ENCODE results near the gene UBXN10.
A peak's percentile ranks its signal among the peaks of the same experiment; 100 is the strongest.

Gene UBXN10

DNA sequence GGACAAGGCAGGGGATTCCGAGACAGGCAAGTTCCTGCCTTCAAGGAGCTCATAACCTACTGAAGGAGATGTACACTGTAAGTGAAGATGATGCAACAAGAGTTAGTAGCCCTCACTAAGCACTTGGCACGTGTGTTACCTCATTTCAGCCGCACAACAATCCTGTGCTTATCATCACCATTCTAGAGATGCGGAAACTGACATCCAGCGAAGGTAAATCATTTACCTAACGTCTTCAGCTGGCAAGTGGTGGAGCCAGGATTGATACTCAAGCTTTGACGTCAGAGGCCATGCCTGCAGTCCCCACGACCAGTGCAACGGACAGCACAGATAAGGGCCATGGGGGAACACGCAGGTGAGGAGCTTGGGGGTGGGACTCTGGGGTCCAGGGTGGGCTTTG, 2.9 kb upstream of the UBXN10 start:
- no peak for DNase-seq (ENCODE audit: low spot score)

GRCh38 chr1:20183616-20184271, 2.2 kb upstream of the UBXN10 start:
- no peak for DNase-seq (ENCODE audit: low spot score)

DNA sequence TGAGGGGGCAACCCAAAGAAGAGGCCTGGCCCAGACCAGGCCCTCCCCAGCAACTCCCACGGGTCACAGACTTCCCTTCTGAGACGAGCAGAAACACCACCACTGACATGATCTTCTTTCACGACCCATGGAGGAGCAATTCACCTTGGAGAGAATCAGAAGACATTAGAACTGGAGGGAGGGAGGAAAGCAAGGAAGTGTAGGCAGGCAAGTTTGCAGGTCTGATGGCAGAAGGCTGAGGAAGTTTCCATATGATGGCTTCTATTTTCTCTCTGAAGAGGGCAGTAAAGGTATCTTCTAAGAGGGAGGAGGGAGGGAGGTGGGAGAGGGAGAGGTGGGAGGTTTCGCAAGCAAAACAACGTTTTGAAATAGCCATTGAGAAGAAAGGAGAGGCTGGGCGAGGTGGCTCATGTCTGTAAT, 1.4 kb upstream of the UBXN10 start:
- DNase-seq (ENCODE audit: low spot score) = no peak

- no peak for DNase-seq (ENCODE audit: low spot score)
Measured at GRCh38 chr1:20184997-20185833, 681 bp upstream of the UBXN10 start.

GRCh38 chr1:20187103-20187812, 1.4 kb downstream of the UBXN10 start:
- no peak for DNase-seq (ENCODE audit: low spot score)

DNA sequence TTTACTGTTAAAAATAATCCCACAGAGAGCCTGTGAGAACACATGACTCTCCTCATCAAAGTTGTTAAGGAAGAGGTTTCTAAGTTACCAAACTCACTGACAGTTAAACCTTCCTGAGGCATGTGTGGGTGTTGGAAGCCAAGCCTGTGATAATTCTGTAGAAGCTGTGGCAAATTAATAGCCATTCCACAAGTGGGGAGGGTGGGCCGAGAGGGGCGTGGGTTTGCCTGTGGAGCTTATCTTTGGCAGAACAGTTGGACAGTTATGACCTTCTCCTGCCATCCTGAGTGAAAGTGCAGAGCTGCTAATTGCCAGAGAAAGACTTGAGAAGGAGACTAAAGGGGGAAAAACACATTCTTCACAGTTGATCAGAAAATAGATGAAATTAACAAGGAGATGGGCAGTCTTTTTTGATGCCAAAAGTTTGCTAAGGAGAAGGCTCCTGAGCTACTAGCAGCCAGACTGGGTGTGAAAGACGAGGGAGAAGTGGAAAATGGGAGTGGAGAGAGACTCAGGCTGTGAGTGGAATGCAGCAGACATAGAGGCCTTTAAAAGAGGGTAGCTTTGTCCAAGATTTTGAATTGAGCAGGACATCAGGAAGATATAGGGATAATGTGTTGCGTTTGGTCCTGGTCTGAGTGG, 2.0 kb downstream of the UBXN10 start:
- no peak for DNase-seq (ENCODE audit: low spot score)

DNA sequence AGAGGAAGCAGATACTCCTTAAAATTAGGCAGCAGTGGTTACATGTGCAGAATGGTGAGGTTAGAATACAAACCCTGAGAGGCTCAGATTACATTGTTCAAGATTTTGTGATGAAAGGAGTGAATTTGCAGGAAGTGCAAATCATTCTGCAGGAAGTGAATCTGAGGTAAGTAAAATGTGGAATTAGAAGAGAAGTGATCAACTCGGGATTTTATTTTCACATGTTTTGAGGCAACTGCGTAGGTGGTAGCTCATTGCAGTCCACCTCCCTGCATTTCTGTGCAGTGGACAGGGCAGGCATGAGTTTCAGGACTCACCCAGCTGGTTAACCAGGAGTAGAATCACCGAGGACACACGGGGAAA, 2.5 kb downstream of the UBXN10 start:
- no peak for DNase-seq (ENCODE audit: low spot score)

DNA sequence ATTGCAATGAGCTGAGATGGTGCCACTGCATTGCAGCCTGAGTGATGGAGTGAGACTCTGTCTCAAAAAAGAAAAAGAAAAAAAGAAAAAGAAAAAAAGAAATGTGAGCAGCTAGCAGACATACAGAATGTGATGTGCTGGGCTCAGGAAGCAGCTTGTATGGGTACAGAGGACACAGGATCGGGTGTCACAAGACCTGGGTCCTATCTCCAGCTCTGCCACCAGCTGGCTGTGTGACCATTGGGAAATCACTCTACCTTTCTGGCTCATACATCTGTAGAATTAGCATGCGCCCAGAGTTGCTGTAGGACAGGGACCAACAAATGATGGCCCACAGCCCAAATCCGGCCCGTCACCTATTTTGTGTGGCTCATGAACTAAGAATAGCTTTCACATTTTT, 3.8 kb downstream of the UBXN10 start:
- DNase-seq (ENCODE audit: low spot score) = no peak

GRCh38 chr1:20190256-20191160, 4.6 kb downstream of the UBXN10 start:
- no peak for DNase-seq (ENCODE audit: low spot score)

DNA sequence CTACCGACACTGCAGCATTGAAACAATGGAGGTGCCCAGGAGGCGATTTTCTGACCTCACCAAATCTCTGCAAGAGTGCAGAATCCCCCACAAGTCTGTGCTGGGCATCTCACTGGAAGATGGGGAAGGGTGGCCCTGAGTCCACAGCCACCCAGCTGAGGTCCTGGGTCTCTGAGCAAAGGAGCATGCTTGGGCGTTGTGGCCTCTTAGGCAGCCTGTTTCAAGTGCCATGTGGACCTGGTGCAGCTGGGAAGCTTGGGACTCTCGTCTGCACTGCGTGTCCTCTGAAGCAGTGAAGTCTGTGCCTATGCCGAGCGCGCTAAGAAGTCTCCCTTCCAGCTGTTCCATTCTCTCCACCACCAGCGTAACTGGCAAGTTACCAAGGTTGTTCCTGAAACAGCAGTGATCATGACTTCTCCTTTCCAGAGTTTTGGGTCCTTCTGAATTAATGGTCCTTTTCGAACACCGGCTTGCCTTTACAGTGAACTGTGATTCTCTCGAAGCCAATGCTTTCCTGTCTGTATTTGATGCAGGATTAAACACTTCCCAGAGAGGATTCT, 5.5 kb downstream of the UBXN10 start:
- DNase-seq (ENCODE audit: low spot score) = no peak

GRCh38 chr1:20192364-20192763, 6.5 kb downstream of the UBXN10 start:
- peak; percentile 49 for DNase-seq (ENCODE audit: low spot score)

DNA sequence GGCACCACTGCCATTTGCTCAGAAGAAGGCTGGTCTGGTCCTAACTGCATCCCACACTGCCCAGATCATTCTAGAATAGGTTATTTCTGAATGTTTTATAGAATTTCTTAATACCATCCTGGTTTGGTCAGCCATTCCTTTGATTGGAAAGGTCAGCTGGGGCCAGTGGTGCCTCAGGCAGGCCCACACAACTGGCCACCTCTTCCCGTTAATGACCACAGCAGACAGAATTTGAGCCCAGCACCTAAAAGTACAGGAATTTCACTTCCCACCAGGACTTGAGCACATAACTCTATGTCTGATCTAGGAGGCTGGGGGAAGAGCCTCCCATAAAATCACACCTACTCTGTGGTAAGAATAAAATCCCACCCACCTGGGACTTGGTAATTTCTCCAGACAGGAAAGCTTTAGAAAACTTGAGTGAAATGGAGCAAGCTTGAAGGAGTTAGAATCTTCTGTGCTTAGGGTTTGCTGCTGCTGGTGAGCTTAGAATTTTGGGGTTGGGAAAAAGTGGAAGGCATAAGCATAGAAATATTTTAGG, 7.0 kb downstream of the UBXN10 start:
- DNase-seq (ENCODE audit: low spot score) = no peak

GRCh38 chr1:20194224-20194623, 8.3 kb downstream of the UBXN10 start:
- no peak for DNase-seq (ENCODE audit: low spot score)

- DNase-seq (ENCODE audit: low spot score) = peak; percentile 79
Measured at GRCh38 chr1:20194757-20195461, 9.0 kb downstream of the UBXN10 start.

DNA sequence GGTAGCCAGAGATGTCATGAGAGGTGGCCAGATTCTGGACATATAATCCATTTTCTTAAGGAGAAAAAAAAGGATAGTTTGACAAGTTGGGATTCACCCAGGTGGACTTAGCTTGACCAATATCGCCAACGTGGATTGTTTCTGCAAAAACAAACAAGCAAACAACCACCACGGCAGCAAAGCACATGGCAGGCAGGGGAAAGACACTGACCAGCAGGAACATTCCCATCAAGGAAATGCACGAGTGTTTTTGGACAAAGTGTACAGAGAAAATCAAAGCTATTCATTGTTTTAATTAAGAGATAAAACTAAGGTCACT, 9.5 kb downstream of the UBXN10 start:
- no peak for DNase-seq (ENCODE audit: low spot score)

DNA sequence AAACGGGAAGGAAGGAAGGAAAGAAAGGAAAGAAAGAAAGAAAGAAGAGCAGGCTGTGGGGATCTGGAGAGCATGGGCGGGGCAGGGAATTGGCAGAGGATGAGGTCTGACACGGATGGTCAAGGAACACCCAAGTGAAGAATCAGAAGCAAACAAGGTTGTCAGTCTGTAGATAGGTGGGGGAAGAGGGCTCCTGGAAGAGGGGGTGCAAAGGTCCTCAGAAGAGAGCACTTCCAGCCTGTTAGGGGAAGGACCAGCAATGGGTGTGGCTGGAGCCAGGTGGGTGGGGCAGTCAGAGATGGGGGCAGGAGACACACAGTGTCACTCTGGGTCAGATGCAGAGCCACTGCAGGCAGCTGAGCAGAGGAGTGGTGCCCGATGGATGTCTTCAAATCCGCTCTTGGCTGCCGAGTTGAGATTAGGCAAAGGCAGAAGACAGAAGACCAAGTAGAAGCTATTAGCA, 11.5 kb downstream of the UBXN10 start:
- DNase-seq (ENCODE audit: low spot score) = no peak

DNA sequence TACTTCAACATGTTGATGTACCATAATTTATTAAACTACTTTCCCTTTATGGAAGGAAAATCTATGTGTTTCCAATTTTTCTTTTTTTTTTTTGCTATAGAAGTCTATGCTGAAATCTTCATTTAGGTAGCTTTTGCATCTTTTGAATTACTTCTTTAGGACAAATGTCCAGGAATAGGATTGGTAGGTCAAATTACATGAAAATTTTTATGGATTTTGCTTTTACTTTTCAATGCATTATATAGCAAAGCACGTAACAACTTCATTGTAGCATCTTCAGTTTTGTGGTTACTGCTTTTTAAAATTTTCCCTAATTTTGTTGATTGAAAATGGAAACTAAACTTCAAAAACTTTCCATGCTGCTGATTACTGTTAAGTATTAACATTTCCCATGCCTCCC, 12.4 kb downstream of the UBXN10 start:
- DNase-seq (ENCODE audit: low spot score) = no peak

DNA sequence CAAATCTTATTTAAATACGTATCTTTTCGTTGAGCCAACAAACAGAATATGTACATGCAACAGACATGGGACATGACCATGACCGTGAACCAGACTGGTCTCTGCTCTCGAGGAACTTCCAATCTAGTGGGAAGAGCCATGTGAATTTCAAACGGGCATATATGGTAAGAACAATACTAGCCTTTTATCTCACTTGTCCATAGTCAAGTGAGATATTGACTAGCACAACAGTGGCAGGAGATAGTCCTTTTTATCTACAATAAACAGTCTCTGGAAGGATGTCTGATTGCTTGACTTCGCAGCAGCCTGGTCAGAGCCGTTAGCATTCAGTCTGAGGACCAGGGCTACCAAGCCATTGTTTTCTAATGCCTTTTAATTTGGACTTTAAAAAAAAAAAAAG, 13.0 kb downstream of the UBXN10 start:
- DNase-seq (ENCODE audit: low spot score) = no peak

DNA sequence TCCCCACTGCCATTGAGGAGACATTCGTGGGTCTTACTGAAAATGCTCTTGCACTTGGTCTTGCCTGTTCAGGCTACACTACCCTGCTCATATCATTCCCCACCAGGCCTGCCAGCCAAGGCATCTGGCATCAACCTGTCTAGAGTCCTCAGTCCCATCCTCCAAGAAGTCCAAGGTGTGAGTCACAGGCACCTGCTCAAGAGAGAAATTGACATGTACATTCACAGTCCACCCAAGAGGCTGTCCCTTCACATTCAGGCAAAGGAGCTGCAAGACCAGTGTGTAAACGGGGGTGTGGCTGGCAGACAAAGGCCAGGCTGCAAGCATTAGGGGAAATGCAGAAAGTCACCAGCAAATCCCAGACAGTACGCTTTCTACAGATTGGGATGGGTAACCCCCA, 13.5 kb downstream of the UBXN10 start:
- no peak for DNase-seq (ENCODE audit: low spot score)

- DNase-seq (ENCODE audit: low spot score) = no peak
Measured at GRCh38 chr1:20199840-20200239, 13.9 kb downstream of the UBXN10 start.

Data from GM03348 (cell line).